Ammon's horn (tissue), 1 donor: Measurements from ENCODE around the gene AQP2.

ENCODE experiments used
- DNase-seq: peaks from one replicate; pipeline ENCODE4 v3.0.0-alpha.2; 2016; ENCODE audit warnings: low spot score

The AQP2 gene

DNA sequence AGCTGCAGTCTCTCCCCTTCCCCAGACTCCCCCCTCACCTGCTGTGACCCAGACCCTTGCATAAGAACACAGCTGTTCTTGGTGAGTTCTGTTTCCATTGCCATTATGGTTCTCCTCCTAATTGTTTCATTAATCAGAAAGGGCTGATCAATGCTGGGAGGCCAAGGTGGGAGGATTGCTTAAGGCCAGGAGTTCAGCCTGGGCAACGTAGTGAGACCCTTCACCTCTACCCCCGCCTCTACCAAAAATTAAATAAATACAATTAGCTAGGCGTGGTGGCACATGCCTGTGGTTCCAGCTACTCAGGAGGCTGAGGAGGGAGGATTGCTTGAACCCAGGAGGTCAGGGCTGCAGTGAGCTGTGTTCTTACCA, 29.6 kb upstream of the AQP2 start:
- no peak for DNase-seq

DNA sequence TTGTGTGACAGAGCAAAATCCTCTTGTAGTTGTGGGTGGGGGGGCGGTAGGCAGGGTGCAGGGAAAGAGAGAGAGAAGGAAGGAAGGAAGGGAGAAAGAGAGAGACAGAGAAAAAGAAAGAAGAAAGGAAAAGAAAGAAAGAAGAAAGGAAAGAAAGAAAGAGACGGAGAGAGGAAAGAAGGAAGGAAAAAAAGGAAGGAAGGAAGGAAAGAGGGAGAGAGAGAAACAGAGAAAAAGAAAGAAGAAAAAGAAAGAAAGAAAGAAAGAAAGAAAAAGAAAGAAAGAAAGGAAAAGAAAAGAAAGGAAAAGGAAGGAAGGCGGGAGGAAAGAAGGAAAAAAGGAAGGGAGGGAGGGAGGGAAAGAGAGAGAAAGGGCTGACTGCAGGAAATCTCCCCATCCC, 29.2 kb upstream of the AQP2 start:
- DNase-seq: no peak

DNA sequence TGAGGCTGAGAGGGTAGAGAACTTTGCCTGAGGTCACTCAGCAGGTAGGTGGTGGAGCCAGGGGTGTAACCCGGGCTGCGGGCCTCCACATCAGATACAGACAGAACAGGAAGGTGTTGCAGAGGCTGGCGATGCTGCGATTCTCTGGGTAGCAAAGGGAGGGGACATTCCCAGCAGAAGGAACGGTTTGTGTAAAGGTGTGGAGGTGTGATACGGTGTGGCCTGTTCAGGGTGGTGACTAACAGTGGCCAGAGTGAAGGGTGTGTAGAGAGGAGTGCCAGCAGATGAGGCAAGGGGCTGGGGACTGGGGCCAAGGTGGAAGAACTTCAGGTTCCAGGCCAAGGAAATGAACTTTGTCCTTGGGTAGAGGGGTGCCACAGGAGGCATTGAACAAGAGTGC, 28.6 kb upstream of the AQP2 start:
- no peak for DNase-seq

DNA sequence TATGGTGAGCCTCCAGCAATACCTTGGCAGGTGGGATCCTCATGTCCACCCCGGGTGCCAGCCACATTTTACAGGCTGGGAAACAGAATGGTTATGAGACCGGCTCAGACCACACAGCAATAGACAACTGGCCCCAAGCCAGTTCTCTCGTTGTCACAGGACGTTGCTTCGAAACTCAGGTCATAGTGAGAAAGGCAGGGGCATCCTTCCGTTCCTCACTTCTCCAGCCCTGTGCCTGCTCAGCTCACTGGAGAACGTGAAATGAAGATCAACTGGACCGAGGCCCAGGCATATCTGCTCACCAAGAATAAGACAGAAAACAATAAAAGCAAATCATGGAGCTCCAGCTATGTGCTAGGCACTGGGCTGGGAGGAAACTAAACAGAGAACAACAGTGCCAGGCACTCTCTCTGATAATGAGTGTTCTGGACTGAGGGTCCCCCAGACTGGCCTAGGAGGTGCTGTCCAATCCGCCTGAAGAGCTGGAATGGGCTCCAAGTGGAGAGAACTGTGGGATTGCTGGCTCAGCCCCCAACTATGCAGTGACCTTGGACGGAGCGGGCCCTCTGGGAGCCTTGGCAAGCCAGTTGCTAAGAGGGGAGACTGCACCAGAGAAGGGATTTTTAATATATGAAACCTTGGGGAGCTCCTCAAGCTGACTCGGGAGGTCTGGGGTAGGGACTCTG, 28.0 kb upstream of the AQP2 start:
- no peak for DNase-seq

DNA sequence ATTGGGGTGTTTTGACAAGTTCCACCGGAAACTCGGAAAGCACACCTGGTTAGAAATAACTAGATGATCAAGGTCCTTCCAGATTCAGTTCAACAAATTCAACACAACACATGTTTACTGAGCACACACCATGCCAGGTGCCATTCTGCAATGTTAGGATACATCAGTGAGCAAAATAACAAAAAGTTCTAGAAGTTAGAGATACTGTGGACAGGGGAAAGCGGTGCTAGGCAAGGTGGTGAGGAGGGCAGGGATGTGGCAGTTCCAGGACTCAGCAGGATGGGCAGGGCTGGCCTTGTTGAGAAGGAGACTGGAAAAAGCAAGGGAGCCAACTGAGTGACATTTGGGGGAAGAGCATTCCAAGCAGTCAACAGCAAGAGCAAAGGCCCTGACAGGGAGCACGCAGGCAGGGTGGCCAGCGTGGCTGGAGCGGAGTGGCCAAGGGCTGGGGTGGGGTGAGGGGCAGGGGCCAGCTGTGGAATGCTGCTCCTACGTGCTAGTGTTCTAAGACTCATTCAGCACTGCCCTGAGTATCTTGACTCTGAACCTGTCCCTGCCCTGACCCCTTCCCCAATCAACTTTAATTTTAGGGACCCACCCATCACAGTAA, 27.4 kb upstream of the AQP2 start:
- DNase-seq: no peak

DNA sequence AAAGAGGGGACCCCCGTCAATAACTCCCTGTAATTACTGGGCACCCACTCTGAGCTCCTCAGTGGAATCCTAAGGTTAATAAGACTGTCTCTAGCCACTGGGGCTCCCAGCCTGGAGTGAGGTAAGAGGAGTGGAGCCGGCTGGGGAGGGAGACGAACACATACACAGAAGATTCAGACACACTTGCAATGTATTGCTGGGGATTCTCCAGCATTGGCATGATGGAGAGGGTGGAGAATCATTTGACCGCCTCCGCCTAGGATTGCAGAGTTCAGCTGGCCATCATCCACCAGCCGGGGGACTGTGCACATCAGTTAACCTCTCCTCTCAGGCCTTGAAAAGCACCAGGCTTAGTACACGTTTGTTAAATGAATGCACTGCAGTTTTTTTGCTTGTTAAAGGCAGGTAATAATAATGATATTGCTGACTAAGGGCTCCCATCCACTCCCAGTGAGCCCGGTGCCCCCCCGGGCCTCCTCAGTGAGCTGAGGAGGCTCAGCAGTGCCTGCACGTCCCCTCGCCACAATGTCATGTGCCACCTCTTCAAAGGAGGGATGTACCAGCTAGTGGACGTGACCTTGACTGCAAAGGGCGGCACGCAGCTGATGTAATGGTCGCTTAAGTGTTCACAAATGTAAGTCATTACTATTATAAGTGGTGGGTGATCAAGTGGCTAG, 26.5 kb upstream of the AQP2 start:
- no peak for DNase-seq

DNA sequence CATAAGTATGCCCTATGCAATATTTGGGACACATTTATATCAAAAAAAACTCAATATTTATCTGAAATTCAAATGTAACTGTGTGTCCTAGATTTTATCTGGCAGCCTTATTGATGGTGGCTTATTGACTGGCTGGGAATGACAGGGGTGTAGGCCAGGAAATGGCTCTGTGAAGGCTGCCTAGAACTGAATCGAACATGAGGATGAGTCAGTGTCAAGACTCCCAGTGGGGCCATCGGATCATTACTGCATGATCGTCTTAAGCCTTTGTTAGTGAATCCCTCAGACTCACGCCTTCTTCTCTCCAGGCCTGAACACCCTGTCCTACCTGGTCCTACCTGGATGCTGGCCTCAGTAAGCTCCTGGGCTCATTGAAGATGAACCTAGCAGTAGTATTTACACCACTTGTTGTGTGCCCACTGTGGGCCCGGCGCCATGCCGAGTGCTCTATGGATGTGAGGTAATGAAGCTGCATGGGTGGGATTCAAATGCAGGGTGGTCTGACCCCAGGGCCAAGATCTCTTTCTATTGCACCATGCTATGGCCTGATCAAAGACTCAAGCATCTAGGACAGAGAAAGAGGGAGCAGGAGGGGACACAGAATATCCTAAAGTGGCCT, 25.8 kb upstream of the AQP2 start:
- no peak for DNase-seq

DNA sequence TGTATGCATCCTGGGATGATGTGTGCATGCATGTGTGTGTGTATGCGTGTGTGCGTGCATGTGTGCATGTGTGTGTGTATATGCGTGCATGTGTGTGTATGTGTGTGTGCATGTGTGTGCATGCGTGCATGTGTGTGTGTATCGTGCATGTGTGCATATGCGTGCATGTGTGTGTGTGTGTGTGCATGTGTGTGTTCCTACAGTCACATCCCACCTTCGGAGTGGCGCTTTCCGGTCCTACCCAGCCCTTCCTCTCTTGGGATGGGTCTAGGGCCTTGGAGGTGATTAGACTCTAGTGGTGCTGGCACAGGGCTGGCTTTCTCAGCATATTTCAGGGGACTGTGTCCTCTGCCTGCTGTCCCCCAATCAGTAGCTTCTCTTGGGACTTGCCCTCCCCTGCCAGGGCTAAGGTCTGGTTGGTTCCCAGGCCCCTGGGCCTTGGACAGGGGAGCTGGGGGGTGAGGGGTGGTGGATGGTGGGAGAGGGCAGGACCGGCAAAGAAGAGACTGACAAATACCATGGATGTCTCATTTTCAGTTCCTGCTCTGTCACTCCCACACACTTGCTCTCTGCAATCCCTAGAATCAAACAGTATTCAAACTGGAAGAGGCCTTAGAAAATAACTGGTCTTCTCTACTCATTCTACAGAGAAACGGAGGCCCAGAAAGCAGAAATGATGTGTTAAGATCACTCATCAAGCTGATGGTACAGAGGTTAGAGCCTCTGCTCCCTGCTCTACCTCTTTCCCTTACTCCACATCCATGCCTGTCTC, 24.9 kb upstream of the AQP2 start:
- no peak for DNase-seq

DNA sequence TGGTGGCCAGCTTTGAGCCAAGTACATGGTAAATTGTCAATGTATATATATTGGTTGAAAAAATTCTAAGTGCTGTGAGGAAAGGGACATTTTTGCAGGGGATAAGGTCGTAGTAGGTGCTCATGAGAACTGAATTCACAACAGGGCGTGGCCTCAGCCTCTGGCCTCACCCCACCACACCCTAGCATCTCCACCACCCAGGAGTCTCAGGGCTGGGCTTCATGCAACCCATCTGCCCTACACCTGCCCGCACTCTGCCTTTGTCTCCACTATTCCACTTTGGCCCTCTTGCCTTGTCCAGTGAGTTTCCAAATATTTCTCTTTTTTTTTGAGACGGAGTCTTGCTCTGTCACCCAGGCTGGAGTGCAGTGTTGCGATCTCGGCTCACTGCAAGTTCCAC, 22.1 kb upstream of the AQP2 start:
- DNase-seq: no peak

DNA sequence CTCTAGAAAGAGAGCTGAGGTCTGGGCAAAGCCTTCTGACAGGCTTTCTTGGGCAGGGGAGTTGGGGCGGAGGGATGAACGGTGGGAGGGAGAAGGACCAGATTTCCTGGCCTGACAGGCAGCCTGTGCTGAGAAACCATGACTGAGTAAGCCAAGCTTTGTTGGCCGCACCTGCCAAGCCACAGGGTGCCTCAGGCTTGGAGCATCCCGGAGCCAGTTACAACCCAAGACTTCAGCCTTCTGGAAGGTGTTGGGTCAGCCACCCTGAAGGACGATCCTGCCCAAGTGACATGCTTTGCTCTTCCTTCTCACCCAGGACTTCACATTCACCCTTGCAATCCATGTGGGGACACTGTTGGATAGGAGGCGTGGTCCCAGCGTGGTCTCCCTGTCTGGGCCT, 21.0 kb upstream of the AQP2 start:
- no peak for DNase-seq

DNA sequence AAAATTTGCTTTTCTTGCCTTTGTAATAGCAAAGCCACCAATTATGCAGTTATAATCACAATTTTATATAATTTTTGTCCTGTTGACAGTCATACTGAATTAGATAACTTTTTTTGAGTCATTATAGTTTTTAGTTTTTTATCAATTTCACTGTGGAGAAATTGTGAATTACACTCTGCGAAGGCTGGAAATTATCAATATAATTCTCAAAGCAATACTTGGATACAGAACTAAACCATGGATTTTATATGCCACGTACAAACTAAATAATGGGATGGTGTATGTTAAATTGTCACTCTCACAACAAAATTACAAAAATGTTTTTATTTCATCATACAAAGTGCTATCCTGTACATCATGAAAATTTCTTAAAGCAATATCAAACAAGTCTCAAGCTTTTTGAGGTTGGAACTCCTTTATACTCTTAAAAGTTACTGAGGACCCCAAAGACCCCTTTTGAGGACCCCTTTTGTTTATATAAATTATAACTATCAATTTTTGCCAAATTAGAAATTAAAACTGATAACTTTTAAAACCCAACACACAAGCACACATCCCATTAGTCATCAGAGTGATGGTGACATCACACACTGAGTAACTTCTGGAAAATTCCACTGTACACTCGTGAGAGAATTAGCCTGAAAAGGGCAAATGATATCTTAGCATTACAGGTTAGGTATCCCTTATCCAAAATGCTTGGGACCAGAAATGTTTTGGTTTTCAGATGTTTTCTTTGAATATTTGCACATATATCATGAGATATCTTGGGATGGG, 19.8 kb upstream of the AQP2 start:
- DNase-seq: no peak

DNA sequence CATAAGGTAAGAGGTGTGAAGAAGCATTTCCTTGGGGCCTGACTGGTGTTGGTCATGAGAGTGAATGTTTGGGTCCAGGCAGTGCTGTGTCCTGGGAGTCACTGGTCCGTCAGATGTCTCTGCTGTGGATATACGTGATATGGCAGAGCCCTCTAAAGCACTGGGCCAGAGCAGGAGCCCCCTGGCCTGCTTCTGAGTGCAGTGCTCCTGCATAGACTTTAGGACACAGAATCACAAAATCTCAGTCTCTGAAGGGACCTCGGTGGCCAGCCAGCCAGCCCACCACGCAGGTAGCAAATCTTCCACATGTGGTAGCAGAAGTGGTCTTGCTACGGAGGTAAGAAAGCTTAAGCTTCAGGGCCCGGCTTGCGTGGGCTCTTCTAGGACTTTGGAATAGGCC, 18.5 kb upstream of the AQP2 start:
- no peak for DNase-seq

DNA sequence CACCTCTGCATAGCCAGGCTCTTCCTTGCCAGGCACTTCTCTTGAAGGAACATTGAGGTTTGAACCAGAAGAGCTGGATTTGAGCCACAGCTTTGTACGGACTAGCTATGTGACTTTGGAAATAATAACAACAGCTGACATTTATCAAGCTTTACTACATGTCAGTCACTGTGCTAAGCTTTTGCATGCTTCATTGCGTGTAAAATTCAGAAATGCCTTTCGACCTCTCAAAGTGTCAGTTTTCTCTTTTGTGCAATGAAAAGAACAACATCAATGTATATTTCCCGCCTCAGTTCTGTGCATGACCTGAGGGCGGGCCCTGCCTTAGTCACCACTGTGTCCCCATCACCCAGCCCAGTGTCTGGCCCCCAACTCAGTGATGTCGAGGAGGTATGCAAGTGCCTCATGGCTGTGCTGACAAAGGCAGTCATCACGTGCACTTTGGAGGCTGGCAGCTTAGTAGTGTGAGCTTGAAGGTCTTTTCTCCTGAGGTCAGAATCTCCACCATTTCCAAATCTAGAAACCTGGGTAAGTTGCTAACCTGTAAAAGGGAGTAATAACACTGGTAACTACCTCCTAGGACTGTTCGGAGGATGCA, 17.9 kb upstream of the AQP2 start:
- DNase-seq: no peak

DNA sequence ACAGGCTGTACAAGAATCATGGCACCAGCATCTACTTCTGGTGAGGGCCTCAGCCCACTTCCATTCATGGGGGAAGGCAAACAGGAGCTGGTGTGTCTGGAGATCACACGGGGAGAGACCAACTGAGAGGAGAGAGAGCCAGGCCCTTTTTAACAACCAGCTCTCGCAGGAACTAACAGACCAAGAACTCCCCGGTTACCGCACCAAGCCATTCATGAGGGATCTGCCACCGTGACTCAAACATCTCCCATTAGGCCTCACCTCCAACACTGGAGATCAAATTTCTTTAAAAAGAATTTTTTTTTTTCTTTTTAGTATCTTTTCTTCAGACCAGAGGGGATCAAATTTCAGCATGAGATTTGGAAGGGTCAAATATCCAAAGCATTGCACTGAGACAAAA, 16.7 kb upstream of the AQP2 start:
- DNase-seq: no peak

DNA sequence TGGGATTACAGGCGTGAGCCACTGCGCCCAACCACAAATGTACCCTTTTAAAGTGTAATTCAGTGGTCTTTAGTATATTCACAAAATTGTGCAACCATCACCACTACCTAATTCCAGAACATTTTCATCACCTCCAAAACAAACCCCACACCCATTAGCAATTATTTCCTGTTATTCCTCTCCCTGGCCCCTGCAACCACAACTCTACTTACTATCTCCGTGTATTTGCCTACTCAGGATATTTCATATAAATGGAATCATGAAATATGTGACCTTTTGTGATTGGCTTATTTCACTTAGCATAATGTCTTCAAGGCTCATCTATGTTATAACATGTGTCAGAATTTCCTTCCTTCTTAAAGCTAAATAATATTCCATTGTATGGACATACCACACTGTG, 16.0 kb upstream of the AQP2 start:
- DNase-seq: no peak

DNA sequence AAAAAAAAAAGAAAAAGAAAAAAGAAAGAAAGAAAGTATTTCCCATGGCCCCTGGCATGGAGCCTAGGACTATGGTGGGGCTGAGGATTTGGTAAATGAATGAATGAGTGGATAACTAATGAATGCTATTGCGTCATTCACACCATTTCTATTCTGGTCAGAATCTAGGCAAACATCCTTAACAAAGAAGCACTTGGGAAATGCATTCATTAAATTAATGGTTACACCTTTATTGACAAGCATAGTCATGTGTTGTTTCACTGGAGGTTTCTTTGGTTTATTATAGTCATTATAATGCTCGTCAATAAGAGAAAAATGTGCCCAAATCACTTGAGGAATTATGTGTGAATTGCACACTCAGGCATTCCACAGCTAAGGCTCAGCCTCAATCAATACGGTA, 13.6 kb upstream of the AQP2 start:
- no peak for DNase-seq

DNA sequence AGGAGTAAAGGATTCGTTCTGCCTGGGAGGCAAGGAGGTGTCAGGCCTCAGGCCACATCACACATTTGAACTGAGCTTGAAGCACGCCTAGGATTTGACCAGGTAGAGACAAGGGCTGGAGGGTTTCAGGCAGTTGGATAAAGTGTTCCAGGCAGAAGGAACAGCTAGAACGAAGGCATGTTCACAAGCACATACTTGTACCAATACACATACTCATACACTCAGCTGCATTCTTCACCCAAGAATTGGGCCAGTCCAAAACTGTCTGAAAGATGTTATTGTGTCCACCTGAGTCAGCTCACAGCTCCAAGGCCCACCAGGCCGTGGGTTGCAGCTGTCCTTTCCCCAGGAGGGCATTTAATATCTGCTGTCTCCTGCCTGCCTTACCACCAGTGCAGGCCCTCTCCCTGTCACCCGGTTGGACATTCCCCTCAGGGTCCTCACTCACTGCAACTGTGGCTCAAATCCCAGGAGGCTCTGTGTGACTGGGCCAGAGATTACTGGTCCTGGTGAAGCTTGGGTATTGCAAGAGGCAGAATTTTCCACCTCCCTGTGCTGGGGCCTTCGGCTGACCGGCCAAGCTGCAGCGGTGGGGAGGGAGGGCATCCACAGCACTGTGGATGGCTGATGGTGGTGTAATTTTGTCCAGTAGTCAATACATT, 12.8 kb upstream of the AQP2 start:
- DNase-seq: no peak

DNA sequence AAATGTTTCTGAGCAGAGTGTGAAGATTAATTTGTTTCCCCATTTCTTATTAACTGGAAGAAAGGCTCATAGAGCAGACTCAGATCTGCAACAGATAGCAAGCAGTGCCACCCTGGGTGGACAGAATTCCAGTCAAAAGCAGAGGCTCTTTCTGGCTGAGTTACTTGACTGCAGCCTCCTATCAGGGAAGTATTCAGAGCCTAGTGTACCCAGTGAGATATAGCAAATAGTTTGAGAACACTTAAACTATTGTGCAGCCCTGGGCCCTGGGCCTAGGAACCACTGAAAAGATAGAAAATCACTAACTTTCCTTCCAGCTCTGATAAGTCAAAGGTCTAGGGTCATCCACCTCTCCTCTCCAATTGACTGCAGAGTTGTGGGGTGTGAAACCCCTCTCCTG, 11.2 kb upstream of the AQP2 start:
- no peak for DNase-seq

DNA sequence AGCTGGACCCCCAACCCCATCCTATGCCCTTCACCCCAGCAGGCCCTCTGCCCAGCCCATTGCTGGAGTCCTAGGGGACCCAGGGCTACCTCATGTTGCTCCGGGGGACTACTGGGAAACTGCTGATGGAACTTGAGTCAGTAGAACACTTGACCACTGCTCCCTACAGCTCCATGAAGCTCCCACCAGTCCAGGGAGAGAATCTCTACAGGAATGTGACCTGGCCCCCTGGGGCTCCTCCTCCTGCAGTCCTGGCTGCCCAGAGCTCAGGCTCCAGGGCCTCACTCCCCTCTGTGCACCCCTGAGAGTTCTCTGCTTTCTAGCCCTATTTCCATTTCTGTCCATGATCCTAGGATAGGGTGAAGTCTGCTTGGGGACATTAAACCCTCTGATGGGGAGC, 10.8 kb upstream of the AQP2 start:
- DNase-seq: no peak

DNA sequence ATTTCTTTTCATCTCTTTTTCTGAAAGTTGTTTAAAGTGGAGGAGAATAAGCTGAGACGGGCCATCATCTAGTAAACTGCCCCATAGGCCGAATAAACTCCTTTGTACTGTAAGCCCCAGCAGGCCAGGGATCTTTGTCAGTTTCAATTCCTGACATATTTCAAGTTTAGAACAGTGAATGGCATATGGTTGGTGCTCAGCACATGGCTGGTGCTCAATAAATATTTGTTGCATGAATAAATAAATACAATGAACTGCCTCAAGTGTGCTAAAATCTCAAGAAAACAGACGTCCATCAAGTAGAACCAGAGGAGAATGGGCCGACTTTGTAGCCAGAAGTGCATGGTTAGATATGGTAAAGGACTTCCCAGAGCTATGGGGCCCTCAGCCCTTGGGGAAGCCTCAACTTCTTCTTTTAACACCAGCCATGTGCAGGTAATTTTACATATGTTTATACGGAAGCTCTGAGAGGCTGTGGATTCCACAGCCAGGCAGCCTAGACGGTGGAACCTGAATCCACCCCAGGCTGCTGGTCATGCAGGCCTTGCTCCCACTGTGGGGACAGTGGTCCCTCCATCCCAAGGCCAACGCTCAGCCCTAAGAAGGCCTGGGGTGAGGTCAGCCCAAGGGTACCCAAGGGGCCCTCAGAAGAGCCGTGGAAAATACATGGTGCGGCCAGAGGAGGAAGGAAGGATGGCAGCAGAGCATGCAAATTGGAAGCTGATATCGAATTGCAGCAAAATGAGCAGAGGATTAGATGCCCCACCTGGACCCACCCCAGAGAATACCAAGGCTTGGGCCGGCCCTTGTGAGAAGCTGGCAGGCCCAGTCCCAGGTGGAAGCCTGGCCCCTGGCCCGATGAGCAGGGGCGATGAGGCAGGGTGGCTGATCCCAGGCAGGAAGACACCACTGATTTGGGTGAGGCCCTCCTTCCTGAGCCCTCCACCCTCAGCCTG, 8.7 kb upstream of the AQP2 start:
- no peak for DNase-seq
